CMK (cell line): Measurements from ENCODE around the gene SUPT4H1.
"Not testable (repeated sequence)": the region's sequence is repeated elsewhere in the genome, so short reads cannot be mapped to it uniquely, and the experiment has no call there.

Experiments
- DNase-seq: peaks from one replicate; pipeline ENCODE4 v3.0.0-alpha.2; 2010; ENCODE audit warnings: low read depth

Gene SUPT4H1

GRCh38 chr17:58351831-58352595 is at the start of gene SUPT4H1:
Gene SUPT4H1 (minus strand): TSS chr17:58352201. CDS start chr17:58352135, 66 bp downstream.
- no peak for DNase-seq

- DNase-seq = no peak
Observed at GRCh38 chr17:58401287-58401686, 49.3 kb upstream of the SUPT4H1 start.

GRCh38 chr17:58400826-58401225 is 48.8 kb upstream of the SUPT4H1 start:
- DNase-seq = no peak

- no peak for DNase-seq
Observed at GRCh38 chr17:58399974-58400373, 48.0 kb upstream of the SUPT4H1 start.

- DNase-seq = no peak
Observed at GRCh38 chr17:58398574-58399266, 46.7 kb upstream of the SUPT4H1 start.

GRCh38 chr17:58397421-58397820 is 45.4 kb upstream of the SUPT4H1 start:
- not testable (repeated sequence) for DNase-seq

GRCh38 chr17:58396173-58396572 is 44.2 kb upstream of the SUPT4H1 start:
- DNase-seq = no peak

- DNase-seq = no peak
Observed at GRCh38 chr17:58394534-58395223, 42.7 kb upstream of the SUPT4H1 start.

- DNase-seq = no peak
Observed at GRCh38 chr17:58391302-58391984, 39.4 kb upstream of the SUPT4H1 start.

- no peak for DNase-seq
Observed at GRCh38 chr17:58390884-58391283, 38.9 kb upstream of the SUPT4H1 start.

- DNase-seq = no peak
Observed at GRCh38 chr17:58388302-58389190, 36.5 kb upstream of the SUPT4H1 start.

- DNase-seq = no peak
Observed at GRCh38 chr17:58387834-58388233, 35.8 kb upstream of the SUPT4H1 start.

GRCh38 chr17:58386708-58387107 is 34.7 kb upstream of the SUPT4H1 start:
- no peak for DNase-seq

GRCh38 chr17:58385359-58385899 is 33.4 kb upstream of the SUPT4H1 start:
- no peak for DNase-seq

GRCh38 chr17:58384897-58385296 is 32.9 kb upstream of the SUPT4H1 start:
- DNase-seq = no peak

GRCh38 chr17:58383892-58384462 is 32.0 kb upstream of the SUPT4H1 start:
- no peak for DNase-seq

- DNase-seq = no peak
Observed at GRCh38 chr17:58382872-58383242, 30.9 kb upstream of the SUPT4H1 start.

GRCh38 chr17:58382108-58382871 is 30.3 kb upstream of the SUPT4H1 start:
- DNase-seq = no peak

- peak; percentile 56 for DNase-seq
Observed at GRCh38 chr17:58381124-58382035, 29.4 kb upstream of the SUPT4H1 start.
